Thoracic aorta (tissue), 2 donors: Measurements from ENCODE around the gene MALRD1. TPM values are rescaled to one million over a fixed set of nuclear protein-coding genes. Genes with fewer than 3 reads are reported as not detected.
A peak's percentile ranks its signal among the peaks of the same experiment; 100 is the strongest.

ENCODE experiments used
- ATAC-seq: fragments of 150-250 bp; one replicate; pipeline ENCODE4 v1.8.0; 2017; ENCODE audit warnings: low read depth; ENCODE audit not compliant: insufficient number of reproducible peaks, low FRiP score
- DNase-seq: peaks from one replicate; pipeline ENCODE4 v3.0.0-alpha.2; 2020; ENCODE audit warnings: low spot score
- H3K27ac ChIP-seq, 2 donors: fragments of 200-600 bp; sonication (generic); 1 replicate in 1 of 2; 2 replicates in 1 of 2; pipeline ENCODE4 v1.5.1; 2016; ENCODE audit warnings: mild to moderate bottlenecking in 2 of 2, moderate library complexity in 2 of 2
- H3K27me3 ChIP-seq: fragments of 200-600 bp; sonication (generic); replicated peaks from 2 replicates; pipeline ENCODE4 v1.6.0; 2016; ENCODE audit warnings: mild to moderate bottlenecking; ENCODE audit not compliant: insufficient read depth
- H3K36me3 ChIP-seq: fragments of 200-600 bp; sonication (generic); one replicate; pipeline ENCODE4 v1.5.1; 2016
- H3K4me1 ChIP-seq, 2 donors: fragments of 200-600 bp; sonication (generic); 1 replicate in 1 of 2; 2 replicates in 1 of 2; pipeline versions ENCODE4 v1.5.1 to v1.6.0; 2016; ENCODE audit warnings: low read depth in 2 of 2, mild to moderate bottlenecking in 1 of 2; ENCODE audit not compliant: control insufficient read depth in 1 of 2
- H3K4me3 ChIP-seq: fragments of 200-600 bp; sonication (generic); 2 replicates; pipeline ENCODE4 v1.5.1; 2016; ENCODE audit warnings: mild to moderate bottlenecking
- H3K9me3 ChIP-seq: fragments of 200-600 bp; sonication (generic); 2 replicates; pipeline ENCODE4 v1.5.1; 2016
- CTCF ChIP-seq: fragments of 200-600 bp; sonication (generic); IDR thresholded peaks from one replicate; pipeline ENCODE4 v1.5.1; 2019; ENCODE audit warnings: antibody characterized with exemption
- total RNA-seq, 2 donors: library from RNA; depleted of rRNA; stranded (reverse); fragments of >200 nt; gene quantifications; one replicate each; pipeline versions ENCODE4 v1.1.0 to v1.2.3, GENCODE V29; 2016

The MALRD1 gene
- total RNA-seq, 2 donors from 2014 or later, result 0.92 to 5.3 TPM

DNA sequence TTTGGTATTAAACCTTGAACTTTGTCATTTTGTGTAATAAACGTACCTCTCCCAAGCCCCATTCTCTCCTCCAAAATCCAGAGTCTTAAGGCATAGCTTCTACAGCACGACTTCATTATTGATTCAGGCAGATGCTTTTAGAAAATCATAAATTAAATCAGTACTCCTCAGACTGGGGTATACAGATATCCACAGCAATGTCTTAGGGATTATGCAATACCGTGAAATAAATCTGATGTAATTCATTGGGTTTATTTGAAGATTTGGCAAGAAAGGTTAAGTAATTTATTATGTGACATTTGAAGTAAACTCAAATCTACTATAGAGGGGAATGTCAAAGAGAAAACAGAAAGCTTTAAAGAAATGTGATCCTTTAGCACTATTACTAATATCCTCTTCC, 521.5 kb downstream of the MALRD1 start:
- DNase-seq (no peak), ATAC-seq (no peak)
- Histone ChIP-seq H3K27me3 (no peaks in the 10 kb centered on the region), H3K9me3 (no peaks in the 10 kb centered on the region), H3K4me3 (no peak overlapping the region), H3K4me1 (peaks cover 4 to 27% of the 10 kb centered on the region in 2 donors), H3K27ac (peak overlapping the region; percentile 29 to 37), H3K36me3 (no peaks in the 10 kb centered on the region)
- no peak for TF ChIP-seq CTCF

- Histone ChIP-seq H3K4me1 (peaks cover 4 to 27% of the 10 kb centered on the region in 2 donors), H3K27me3 (no peaks in the 10 kb centered on the region), H3K4me3 (peak overlapping the region; percentile 3), H3K27ac (peak overlapping the region; percentile 29 to 37), H3K36me3 (no peaks in the 10 kb centered on the region), H3K9me3 (no peaks in the 10 kb centered on the region)
- DNase-seq, result no peak
- ATAC-seq, result no peak
- no peak for TF ChIP-seq CTCF
Observed at GRCh38 chr10:19570991-19571390, 522.4 kb downstream of the MALRD1 start.

- no peaks in the 10 kb centered on the region for H3K27me3 ChIP-seq
- TF ChIP-seq CTCF, result no peak
- H3K9me3 ChIP-seq, result no peaks in the 10 kb centered on the region
- peak overlapping the region; percentile 29 to 37 for H3K27ac ChIP-seq
- H3K4me1 ChIP-seq, result peaks cover 4 to 27% of the 10 kb centered on the region in 2 donors
- no peak overlapping the region for H3K4me3 ChIP-seq
- ATAC-seq (no peak), DNase-seq (no peak)
- no peaks in the 10 kb centered on the region for H3K36me3 ChIP-seq
Observed at GRCh38 chr10:19572056-19572455, 523.5 kb downstream of the MALRD1 start.

- no peaks in the 10 kb centered on the region for H3K27me3 ChIP-seq
- H3K4me3 ChIP-seq, result no peak overlapping the region
- no peaks in the 10 kb centered on the region for H3K9me3 ChIP-seq
- TF ChIP-seq CTCF, result no peak
- peaks cover 5 to 24% of the 10 kb centered on the region in 2 donors for H3K4me1 ChIP-seq
- H3K36me3 ChIP-seq, result no peaks in the 10 kb centered on the region
- ATAC-seq, result no peak
- no peak overlapping the region for H3K27ac ChIP-seq
- DNase-seq, result no peak
Observed at GRCh38 chr10:19576576-19576975, 528.0 kb downstream of the MALRD1 start.

- no peak overlapping the region for H3K27ac ChIP-seq
- peaks cover 5 to 16% of the 10 kb centered on the region in 2 donors for H3K4me1 ChIP-seq
- no peaks in the 10 kb centered on the region for H3K36me3 ChIP-seq
- no peak for DNase-seq
- H3K27me3 ChIP-seq, result no peaks in the 10 kb centered on the region
- no peaks in the 10 kb centered on the region for H3K9me3 ChIP-seq
- TF ChIP-seq CTCF, result no peak
- no peak overlapping the region for H3K4me3 ChIP-seq
- ATAC-seq, result no peak
Observed at GRCh38 chr10:19577381-19577780, 528.8 kb downstream of the MALRD1 start.
